22Rv1 (cell line): ENCODE results near the gene BTBD10.

ENCODE experiments used
- CTCF ChIP-seq: fragments of 450-650 bp; IDR thresholded peaks from 2 replicates; pipeline ENCODE4 v1.5.1; 2017; ENCODE audit warnings: mild to moderate bottlenecking
- ZFX ChIP-seq: fragments of 450-650 bp; IDR thresholded peaks from 2 replicates; pipeline ENCODE4 v1.6.1; 2017; ENCODE audit warnings: antibody characterized with exemption, borderline replicate concordance

- TF ChIP-seq CTCF (no peak), ZFX (no peak)
These were observed 33.2 kb downstream of the BTBD10 start for GRCh38 chr11:13429836-13430235.
